GM23338 (cell line): ENCODE measurements around the gene GPR22. TPM values are rescaled to one million over a fixed set of nuclear protein-coding genes. Genes with fewer than 3 reads are reported as not detected.

Experiments used
- ATAC-seq: fragments of 200-7000 bp; cut with Tn5 transposase; 3 replicates; pipeline ENCODE4 v1.9.1; 2020
- DNase-seq: peaks from one replicate; pipeline ENCODE4 v3.0.0-alpha.2; 2015; ENCODE audit warnings: low spot score
- H2AFZ ChIP-seq: fragments of 200-600 bp; sonication (generic); 2 replicates; pipeline ENCODE4 v1.8.0; 2016; ENCODE audit warnings: antibody characterized with exemption, mild to moderate bottlenecking, moderate library complexity
- H3F3A ChIP-seq: fragments of 200-600 bp; sonication (generic); replicated peaks from 2 replicates; pipeline ENCODE4 v1.8.0; 2017; ENCODE audit warnings: antibody characterized with exemption, mixed run types, low read depth
- H3K27ac ChIP-seq: fragments of 200-600 bp; sonication (generic); 2 replicates; pipeline ENCODE4 v1.6.1; 2016; ENCODE audit warnings: low read depth
- H3K27me3 ChIP-seq: fragments of 200-600 bp; sonication (generic); 2 replicates; pipeline ENCODE4 v1.8.0; 2016; ENCODE audit warnings: mild to moderate bottlenecking, mixed run types, moderate library complexity; ENCODE audit not compliant: insufficient read depth
- H3K36me3 ChIP-seq: fragments of 200-600 bp; sonication (generic); 2 replicates; pipeline ENCODE4 v1.8.0; 2016; ENCODE audit warnings: mild to moderate bottlenecking; ENCODE audit not compliant: insufficient read depth
- H3K4me1 ChIP-seq: fragments of 200-600 bp; sonication (generic); 2 replicates; pipeline ENCODE4 v1.8.0; 2016; ENCODE audit warnings: mild to moderate bottlenecking, moderate library complexity; ENCODE audit not compliant: insufficient read depth
- H3K4me2 ChIP-seq: fragments of 200-600 bp; sonication (generic); 2 replicates; pipeline ENCODE4 v1.7.1; 2017; ENCODE audit warnings: mixed run types
- H3K4me3 ChIP-seq: fragments of 200-600 bp; sonication (generic); 2 replicates; pipeline ENCODE4 v1.6.1; 2016; ENCODE audit warnings: mixed run types
- H3K79me2 ChIP-seq: fragments of 200-600 bp; sonication (generic); replicated peaks from 2 replicates; pipeline ENCODE4 v1.8.0; 2017; ENCODE audit warnings: mild to moderate bottlenecking; ENCODE audit not compliant: insufficient read depth
- H3K9me2 ChIP-seq: fragments of 200-600 bp; sonication (generic); 2 replicates; pipeline ENCODE4 v1.8.0; 2017; ENCODE audit not compliant: insufficient read depth
- H4K20me1 ChIP-seq: fragments of 200-600 bp; sonication (generic); replicated peaks from 2 replicates; pipeline ENCODE4 v1.8.0; 2017; ENCODE audit warnings: mild to moderate bottlenecking; ENCODE audit not compliant: insufficient read depth
- H3K27ac Mint-ChIP-seq: 2 replicates; pipeline ENCODE4 v1.8.0; 2020; ENCODE audit warnings: inconsistent platforms, mild to moderate bottlenecking, moderate library complexity, mixed read lengths
- H3K27me3 Mint-ChIP-seq: 3 replicates; pipeline ENCODE4 v1.8.0; 2022; ENCODE audit warnings: low read depth, mild to moderate bottlenecking, moderate library complexity, mixed read lengths, inconsistent platforms; ENCODE audit not compliant: insufficient read depth, poor library complexity
- H3K36me3 Mint-ChIP-seq: 3 replicates; pipeline ENCODE4 v1.8.0; 2021; ENCODE audit warnings: low read depth, mild to moderate bottlenecking, inconsistent platforms, moderate library complexity, mixed read lengths
- H3K4me1 Mint-ChIP-seq: 3 replicates; pipeline ENCODE4 v1.8.0; 2020; ENCODE audit warnings: mild to moderate bottlenecking, inconsistent platforms, mixed read lengths
- H3K4me3 Mint-ChIP-seq: 3 replicates; pipeline ENCODE4 v1.8.0; 2021; ENCODE audit warnings: moderate library complexity, mild to moderate bottlenecking, inconsistent platforms, mixed read lengths
- H3K9me3 Mint-ChIP-seq: 3 replicates; pipeline ENCODE4 v1.8.0; 2020; ENCODE audit warnings: moderate library complexity, mild to moderate bottlenecking, inconsistent platforms, mixed read lengths
- ETS1 ChIP-seq: IDR thresholded peaks from 2 replicates; pipeline ENCODE4 v1.6.1; 2016; ENCODE audit warnings: antibody characterized with exemption
- EZH2phosphoT487 ChIP-seq: fragments of 200-600 bp; sonication (generic); IDR thresholded peaks from one replicate; pipeline ENCODE4 v1.8.1; 2018; ENCODE audit warnings: antibody characterized with exemption; ENCODE audit not compliant: unreplicated experiment
- JUNB ChIP-seq: IDR thresholded peaks from one replicate; pipeline ENCODE4 v1.6.1; 2016; ENCODE audit warnings: antibody characterized with exemption; ENCODE audit not compliant: unreplicated experiment
- POLR2AphosphoS5 ChIP-seq: IDR thresholded peaks from 2 replicates; pipeline ENCODE4 v1.6.1; 2016; ENCODE audit warnings: antibody characterized with exemption, low read depth
- ZNF114 ChIP-seq: fragments of 250-450 bp; sonication (Bioruptor Pico); IDR thresholded peaks from 2 replicates; pipeline ENCODE4 v1.5.0; 2020; ENCODE audit warnings: mild to moderate bottlenecking, moderate library complexity
- polyA plus RNA-seq: library from polyadenylated mRNA; unstranded; fragments of >200 nt; fragmentation: Nextera tagmentation; extraction: Ambion mirVana; gene quantifications from 2 replicates; pipeline ENCODE4 v1.2.1, GENCODE V29; 2016
- total RNA-seq: library from RNA; depleted of rRNA; stranded (reverse); fragments of >200 nt; shearing (Covaris generic); gene quantifications from 2 replicates; pipeline ENCODE4 v1.2.3, GENCODE V29; 2014
- TF ChIP-seq, protein P1 (sequence below), 2 experiments: fragments of 200-600 bp in 1 of 2; sonication (generic) in 1 of 2; conservative IDR thresholded peaks; 2 replicates each; pipeline versions ENCODE4 v1.5.1 to v1.6.1; 2016 to 2017; ENCODE audit warnings: antibody characterized with exemption in 2 of 2, low read depth in 2 of 2, mild to moderate bottlenecking in 2 of 2, moderate library complexity in 1 of 2

Gene GPR22
- total and polyA plus RNA-seq, 2 experiments from 2014 or later = 3.4 TPM; not detected in 1

DNA sequence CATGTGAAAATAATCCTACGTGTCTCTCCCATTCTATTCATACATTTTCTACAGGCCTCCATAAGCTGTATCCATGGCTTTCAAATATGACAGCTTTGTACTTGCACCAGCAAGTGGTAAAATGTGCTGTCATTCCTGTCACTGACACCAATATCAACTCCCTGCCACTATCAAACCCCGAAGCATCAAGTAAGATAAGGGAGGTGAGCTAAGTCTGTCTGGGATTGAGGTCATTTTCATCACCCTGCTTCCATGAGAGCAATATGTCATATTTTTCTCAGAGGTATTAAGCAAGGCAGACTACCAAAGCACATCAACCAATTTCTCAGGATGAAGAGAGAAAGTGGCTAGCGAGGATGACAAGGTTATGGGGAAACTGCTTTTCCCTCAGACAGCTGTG lies 11.1 kb downstream of the GPR22 start:
- no peak overlapping the region for H3K27ac Mint-ChIP-seq
- H3K4me3 Mint-ChIP-seq = no peak overlapping the region
- no peaks in the 10 kb centered on the region for H3K27me3 Mint-ChIP-seq
- Histone ChIP-seq H3F3A (no peaks in the 10 kb centered on the region), H3K36me3 (no peaks in the 10 kb centered on the region), H2AFZ (no peak overlapping the region), H3K4me3 (no peak overlapping the region), H4K20me1 (0 out of 2 replicates have a peak, but pooled peaks cover 3% of the 10 kb centered on the region), H3K27me3 (no peaks in the 10 kb centered on the region), H3K79me2 (0 out of 2 replicates have a peak, but pooled peaks cover 3% of the 10 kb centered on the region), H3K27ac (no peak overlapping the region), H3K4me1 (no peaks in the 10 kb centered on the region), H3K9me2 (no peaks in the 10 kb centered on the region), H3K4me2 (no peak overlapping the region)
- H3K9me3 Mint-ChIP-seq = no peaks in the 10 kb centered on the region
- ATAC-seq (no peak), DNase-seq (no peak)
- no peaks in the 10 kb centered on the region for H3K4me1 Mint-ChIP-seq
- H3K36me3 Mint-ChIP-seq = no peaks in the 10 kb centered on the region
- no peak for TF ChIP-seq ETS1
- TF ChIP-seq, protein P1, sequence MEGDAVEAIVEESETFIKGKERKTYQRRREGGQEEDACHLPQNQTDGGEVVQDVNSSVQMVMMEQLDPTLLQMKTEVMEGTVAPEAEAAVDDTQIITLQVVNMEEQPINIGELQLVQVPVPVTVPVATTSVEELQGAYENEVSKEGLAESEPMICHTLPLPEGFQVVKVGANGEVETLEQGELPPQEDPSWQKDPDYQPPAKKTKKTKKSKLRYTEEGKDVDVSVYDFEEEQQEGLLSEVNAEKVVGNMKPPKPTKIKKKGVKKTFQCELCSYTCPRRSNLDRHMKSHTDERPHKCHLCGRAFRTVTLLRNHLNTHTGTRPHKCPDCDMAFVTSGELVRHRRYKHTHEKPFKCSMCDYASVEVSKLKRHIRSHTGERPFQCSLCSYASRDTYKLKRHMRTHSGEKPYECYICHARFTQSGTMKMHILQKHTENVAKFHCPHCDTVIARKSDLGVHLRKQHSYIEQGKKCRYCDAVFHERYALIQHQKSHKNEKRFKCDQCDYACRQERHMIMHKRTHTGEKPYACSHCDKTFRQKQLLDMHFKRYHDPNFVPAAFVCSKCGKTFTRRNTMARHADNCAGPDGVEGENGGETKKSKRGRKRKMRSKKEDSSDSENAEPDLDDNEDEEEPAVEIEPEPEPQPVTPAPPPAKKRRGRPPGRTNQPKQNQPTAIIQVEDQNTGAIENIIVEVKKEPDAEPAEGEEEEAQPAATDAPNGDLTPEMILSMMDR (conservative IDR thresholded peaks at IDR 0.05; ENCODE audit: low read depth in 2 of 2) = no peak
- no peak for TF ChIP-seq EZH2phosphoT487
- no peak for TF ChIP-seq POLR2AphosphoS5
- TF ChIP-seq ZNF114 (CRISPR knock-in tag) = no peak

DNA sequence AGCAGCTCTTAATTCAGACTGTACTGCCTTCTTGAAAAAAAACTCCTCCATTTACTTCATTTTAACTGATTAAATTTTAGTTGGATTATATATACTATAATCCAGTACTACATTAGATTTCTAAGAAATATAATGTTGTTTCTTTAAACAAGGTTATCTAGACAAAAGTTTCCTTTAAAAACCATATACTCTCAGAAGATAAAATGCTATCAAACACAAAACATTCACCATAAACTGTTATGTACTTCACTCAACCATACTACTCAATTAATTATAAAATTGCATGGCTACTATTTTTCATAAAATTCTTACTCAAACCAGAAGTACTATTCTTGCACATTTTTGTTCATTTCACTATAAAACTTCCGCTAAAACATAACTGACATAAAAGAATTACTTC lies 12.7 kb downstream of the GPR22 start:
- H3K27ac Mint-ChIP-seq = no peak overlapping the region
- H3K4me1 Mint-ChIP-seq = no peaks in the 10 kb centered on the region
- Histone ChIP-seq H4K20me1 (0 out of 2 replicates have a peak, but pooled peaks cover 6% of the 10 kb centered on the region), H3K4me3 (no peak overlapping the region), H3K79me2 (0 out of 2 replicates have a peak, but pooled peaks cover 3% of the 10 kb centered on the region), H3K9me2 (no peaks in the 10 kb centered on the region), H3F3A (no peaks in the 10 kb centered on the region), H2AFZ (no peak overlapping the region), H3K36me3 (no peaks in the 10 kb centered on the region), H3K27me3 (no peaks in the 10 kb centered on the region), H3K4me1 (no peaks in the 10 kb centered on the region), H3K4me2 (no peak overlapping the region), H3K27ac (no peak overlapping the region)
- H3K27me3 Mint-ChIP-seq = no peaks in the 10 kb centered on the region
- H3K9me3 Mint-ChIP-seq = no peaks in the 10 kb centered on the region
- no peak for DNase-seq
- ATAC-seq = no peak
- no peak overlapping the region for H3K4me3 Mint-ChIP-seq
- no peak for TF ChIP-seq JUNB
- H3K36me3 Mint-ChIP-seq = no peaks in the 10 kb centered on the region

DNA sequence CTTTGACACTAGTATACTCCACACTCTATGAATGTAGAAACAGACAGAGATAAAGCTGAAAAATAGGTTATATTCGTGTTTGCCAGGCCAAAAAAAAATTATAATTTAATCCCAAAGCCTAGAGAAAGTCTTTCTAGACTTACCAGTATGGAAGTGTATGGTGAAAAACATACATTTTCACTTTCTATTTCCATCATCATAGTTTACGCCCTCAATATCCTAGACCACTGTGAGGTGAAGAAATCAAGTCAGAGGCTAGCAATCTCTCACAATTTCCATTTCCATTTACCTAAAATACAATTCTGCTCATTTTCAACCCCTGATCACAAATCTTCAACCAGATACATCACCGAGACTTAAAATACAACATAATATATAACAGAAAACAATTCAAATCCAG lies 16.2 kb downstream of the GPR22 start:
- H3K4me1 Mint-ChIP-seq = no peaks in the 10 kb centered on the region
- no peak overlapping the region for H3K4me3 Mint-ChIP-seq

More for the DNA sequence above, 16.2 kb downstream of the GPR22 start:
- DNase-seq (no peak), ATAC-seq (no peak)
- no peaks in the 10 kb centered on the region for H3K9me3 Mint-ChIP-seq
- H3K36me3 ChIP-seq = no peaks in the 10 kb centered on the region
- no peak overlapping the region for H3K4me3 ChIP-seq
- H3K27me3 Mint-ChIP-seq = no peaks in the 10 kb centered on the region
- 0 out of 2 replicates have a peak, but pooled peaks cover 6% of the 10 kb centered on the region for H4K20me1 ChIP-seq
- H3K79me2 ChIP-seq = 0 out of 2 replicates have a peak, but pooled peaks cover 3% of the 10 kb centered on the region
- H3K4me1 ChIP-seq = no peaks in the 10 kb centered on the region
- no peaks in the 10 kb centered on the region for H3K27me3 ChIP-seq
- H3K4me2 ChIP-seq = no peak overlapping the region
- H3K27ac ChIP-seq = no peak overlapping the region
- no peaks in the 10 kb centered on the region for H3K36me3 Mint-ChIP-seq
- no peaks in the 10 kb centered on the region for H3K9me2 ChIP-seq
- no peak for TF ChIP-seq EZH2phosphoT487
- no peak overlapping the region for H2AFZ ChIP-seq
- H3F3A ChIP-seq = no peaks in the 10 kb centered on the region
- H3K27ac Mint-ChIP-seq = no peak overlapping the region
